ENCODE data around the gene ABHD14A.

The ABHD14A gene

DNA sequence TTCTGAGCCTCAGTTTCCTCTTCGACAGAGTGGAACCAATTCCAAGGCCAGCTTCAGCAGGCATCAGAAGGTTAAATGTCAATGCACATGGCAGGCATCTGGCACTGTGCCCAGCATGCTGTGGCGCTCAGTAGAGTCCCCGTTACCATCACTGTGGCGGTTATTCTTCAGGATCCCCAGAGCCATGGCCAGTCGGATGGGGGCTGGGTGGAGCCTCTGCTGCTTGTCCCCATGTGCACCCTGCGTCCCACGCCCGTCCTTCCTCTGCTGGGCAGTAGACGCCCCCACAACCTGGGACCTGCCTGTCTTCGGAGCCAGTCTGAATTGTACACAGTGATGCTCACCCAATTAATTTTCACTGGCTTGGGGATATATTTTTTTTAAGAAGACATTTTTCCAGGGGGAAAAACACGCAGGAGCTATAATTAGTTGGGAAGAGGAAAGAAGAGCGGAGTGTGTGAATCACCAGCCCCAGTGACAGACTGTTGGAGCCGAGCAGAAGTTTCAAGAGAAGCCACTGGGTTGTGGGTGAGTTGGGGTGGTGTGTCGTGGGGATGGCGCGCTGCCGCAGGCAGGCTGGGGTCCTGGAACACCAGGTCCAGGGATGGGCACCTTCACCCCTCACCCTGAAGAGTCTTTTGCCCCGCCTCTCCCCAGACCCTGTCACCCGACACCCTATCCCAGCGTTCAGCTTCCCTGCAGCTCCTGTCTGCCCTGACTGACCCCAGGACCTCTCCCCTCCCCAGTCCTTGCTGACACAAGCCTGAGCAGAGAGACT lies 47.6 kb downstream of the ABHD14A start:
- DNase-seq, result no peak

DNA sequence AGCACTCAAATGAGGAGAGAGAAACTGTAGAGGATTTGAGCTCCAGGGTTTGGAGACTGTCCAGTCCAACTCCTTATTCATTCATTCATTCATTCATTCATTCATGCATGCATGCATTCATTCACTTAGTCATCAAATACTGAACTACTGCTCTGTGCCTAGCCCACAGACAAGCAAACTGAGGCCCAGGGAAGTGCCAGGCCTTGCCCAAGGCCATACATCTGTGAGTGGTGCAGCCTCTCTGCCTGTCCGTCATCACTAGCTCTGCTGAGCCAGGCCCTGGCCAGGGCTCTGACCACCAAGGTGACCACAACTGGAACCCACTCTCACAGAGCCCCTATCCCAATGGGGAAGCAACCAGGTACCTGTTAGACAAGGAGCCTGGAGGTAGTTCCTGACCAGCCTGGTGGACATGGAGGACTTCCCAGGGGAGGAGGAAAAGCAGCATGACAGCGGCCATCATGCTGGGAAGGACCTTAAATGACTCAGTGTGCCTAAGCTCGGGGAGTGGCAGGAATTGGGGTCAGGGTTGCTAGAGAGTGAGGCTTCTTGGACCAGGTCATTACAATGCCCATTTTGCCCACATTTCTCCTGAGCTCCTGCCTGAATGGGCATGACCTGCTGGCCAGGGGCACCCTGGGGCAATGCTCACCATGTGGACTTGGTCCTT lies 48.4 kb downstream of the ABHD14A start:
- DNase-seq, result no peak

DNA sequence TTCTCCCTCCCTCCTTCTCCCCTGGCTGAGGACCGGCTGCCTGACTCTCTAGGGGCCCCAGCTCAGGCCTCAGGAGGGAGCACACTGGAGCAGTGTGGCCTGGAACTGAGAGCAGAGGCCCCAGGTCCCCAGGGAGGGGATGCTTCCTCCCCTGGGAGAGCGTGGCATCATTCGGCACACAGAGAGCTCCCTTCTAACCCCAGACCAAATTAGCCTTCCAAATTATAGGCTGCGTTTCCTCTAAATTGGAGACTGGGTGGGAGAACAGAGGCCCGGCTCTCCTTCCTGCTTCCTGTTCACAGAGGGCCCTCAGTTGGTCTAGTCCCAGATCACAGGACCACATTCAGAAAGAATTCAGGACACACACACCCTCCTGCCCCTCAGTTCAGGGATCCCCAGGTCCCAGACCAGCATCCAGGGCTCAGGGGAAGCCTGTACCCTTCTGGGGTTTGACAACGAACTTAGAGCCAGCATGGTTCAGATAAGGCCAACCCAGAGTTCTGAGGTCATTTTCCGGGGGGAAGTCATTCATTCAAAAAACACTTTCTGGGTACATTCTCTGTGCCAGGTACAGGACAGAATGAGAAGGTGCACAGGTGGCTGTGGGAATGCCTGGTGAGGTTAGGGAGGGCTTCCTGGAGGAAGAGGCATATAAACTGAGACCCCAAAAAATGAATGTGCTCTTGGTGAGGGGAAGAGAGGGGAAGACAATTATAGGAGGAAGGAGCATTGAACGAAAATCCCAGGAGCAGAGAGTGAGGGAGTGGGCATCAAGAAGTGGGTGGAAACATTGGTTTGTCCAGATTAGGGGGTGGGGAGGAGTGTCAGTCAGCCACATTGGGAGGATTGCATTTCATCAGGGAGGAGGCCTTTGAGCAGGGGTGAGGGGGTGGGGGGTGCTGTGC lies 49.2 kb downstream of the ABHD14A start:
- no peak for DNase-seq

DNA sequence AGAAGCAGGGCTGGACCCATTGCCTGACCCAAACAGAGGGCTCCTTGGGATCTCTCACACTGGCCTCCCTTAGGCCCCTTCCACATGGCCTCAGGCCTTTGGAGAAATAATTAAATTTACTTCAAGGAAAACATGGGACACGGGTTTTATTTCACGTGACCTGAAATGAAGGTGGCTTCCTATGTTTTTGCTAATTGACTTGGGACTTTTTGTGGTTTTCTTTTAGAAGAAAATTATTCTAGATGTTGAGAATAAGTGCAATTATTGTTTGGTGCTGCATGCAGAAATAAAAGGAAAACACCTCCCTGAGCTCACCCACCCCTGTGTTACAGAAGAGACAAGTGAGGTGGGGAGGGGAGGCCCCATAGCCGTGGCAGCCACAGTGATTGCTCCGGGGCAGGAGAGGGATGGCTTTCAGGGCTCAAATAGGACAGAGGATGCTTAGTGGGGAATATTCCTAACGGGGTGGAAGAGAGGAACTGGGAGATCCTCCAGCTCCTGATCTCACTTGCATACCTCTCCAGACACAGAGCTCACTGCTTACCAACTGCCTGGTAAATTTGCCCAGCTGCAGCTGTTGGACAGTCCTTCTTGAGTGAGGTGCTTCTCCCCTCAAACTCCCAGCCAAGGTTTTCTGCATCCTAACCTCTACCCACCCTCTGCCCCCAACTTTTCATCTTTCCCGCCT lies 50.0 kb downstream of the ABHD14A start:
- no peak for DNase-seq

DNA sequence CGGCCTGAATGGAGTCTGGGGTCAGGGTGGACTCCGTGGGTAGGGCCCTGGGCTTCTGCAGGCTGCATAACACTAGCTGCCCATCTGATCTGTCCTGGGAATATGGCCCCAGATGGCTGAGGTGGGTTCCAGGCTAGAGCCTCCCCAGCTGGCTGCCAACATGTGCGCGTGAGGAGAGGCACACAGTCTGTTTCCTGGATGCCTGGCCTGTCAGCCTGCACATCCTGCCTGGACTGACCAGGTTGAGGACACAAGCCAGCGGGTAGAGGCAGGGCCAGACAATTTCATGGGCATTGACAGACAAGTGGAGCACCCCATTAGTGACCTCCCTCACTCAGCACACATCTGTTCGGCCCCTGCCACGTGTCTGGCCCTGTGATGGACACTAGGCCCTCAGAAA lies 50.6 kb downstream of the ABHD14A start:
- no peak for DNase-seq

DNA sequence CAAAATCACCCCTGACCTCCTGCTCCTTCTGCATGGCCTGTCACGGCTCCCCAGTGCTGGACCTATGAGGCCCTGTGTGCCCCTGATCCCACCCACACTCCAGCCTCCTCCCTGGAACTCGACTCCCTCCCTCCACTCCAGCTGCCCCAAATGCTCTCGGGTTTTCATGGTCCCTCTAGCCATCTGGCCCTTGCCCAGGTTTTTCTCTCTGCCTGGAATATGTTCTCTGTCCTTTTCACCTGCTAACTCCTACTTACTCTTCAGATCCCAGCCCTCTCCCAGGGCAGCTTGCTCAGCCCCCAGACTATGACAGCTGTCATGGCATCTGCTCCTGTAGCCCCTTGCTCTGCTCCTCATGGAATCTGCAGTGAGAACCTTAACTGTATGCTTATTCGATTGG lies 51.2 kb downstream of the ABHD14A start:
- no peak for DNase-seq

DNA sequence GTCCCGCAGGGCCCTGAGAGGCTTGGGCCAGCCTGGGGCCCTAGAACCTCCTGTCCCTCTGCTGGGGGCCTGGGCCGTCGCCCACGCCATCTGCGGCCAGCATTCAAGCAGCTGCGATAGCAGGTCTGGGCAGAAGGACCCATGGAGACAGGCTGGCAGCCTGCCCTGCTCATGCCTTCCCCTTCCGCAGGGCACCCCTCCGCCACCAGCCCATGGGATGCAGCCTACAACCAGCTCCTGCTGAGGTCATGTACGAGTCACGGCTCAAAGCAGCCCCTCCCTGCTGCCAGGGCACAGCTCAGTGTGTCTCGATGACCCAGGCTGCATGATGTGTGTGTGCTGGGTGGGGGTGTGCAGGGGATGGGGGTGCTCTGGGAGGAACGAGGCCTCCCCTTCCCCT lies 53.7 kb downstream of the ABHD14A start:
- no peak for DNase-seq

DNA sequence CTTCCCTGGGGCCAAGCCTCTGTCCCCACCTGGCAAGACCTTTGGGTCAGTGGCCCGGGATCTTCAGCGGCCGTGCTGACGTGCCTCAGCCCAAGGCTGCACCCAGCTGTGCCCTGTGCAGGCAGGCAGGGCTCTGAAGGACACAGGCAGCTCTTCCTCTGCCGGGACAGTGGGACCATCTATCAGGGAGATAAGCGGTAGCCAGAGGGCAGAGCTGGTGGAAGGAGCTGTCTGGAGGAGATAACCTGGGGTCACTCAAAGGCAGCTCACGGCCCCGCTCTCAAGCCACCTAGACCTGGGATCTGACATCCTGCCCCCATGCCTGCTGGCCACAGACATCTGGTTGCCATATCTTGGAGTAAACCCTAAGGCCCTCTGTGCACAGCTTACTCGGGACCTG lies 54.2 kb downstream of the ABHD14A start:
- no peak for DNase-seq

DNA sequence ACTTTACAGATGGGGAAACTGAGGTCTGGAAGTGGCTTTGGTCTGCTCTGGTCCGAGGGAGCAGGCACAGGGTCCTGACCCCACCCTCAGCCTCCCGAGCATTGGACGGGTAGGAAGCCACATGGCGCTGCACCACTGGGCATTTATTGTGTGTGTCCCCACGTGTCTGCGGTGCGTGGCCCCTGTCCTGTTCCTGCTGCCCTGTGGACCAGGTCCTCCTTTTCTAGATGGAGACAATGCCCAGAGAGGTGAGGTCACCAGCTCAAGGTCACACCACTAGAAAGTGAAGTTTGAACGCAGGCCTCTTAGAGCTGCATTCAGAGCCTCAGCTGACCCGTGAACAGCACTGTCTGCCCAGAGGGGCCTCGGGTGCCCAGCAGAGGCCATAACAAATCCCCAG lies 54.7 kb downstream of the ABHD14A start:
- no peak for DNase-seq
